GM19324 (cell line): ENCODE data around the gene MYO5B.

ENCODE experiments used
- ATAC-seq: cut with Tn5 transposase; IDR thresholded peaks from one replicate; pipeline ENCODE4 v1.9.1; 2021; ENCODE audit warnings: mild to moderate bottlenecking, moderate library complexity; ENCODE audit not compliant: unreplicated experiment, low FRiP score

The MYO5B gene

DNA sequence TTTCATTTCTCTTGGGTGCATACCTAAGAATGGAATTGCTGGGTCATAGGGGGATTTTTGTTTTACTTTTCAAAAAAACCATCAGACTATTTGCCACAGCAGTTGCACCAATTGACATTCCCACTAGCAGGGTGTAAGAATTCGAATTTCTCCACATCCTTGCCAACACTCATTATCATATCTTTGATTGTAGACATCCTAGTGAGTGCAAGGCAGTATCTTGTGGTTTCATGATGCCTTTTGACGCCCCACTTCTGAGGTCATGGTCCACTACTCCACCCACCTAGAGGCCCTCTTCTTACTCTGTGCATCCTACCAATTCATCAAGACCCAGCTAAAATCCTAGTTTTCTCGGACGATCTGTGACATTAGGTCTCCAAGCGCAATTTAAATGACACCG, 161.9 kb downstream of the MYO5B start:
- ATAC-seq, result no peak

DNA sequence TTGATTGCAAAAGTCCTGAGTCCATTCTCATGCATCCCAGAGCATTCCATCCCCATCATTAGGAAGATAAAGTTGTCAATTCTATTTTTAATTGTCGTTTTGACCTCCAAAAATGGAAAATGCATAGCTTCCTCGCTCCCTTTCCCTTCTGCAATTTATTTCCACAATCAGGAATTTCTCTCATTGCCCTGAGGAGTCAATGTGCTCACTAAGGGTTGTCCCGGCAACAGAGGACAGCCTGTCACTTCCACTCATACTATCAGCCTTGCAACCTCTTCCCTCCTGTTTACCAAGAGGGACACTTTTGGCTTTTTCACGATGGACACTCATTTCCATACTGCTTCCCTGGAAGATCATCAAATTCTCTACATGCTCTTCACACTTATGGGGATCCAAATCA, 164.8 kb downstream of the MYO5B start:
- no peak for ATAC-seq

DNA sequence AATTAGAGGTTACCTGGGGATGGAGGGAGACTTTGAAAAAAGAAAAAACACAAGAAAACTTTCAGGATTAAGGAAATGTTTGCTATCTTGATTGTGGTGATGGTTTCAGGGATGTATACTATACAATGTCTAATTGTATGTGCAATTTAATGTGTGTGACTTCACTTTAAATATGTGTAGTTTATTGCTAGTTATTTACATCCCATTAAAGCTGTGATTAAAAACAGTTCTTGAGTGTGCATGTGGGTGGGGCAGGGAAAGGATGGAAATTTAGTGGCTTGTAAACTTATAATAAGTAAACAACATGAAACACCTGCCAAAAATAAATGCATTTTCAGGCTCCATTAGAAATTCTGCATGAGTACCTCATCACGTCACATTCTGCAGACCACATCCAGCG, 167.0 kb downstream of the MYO5B start:
- ATAC-seq, result no peak

DNA sequence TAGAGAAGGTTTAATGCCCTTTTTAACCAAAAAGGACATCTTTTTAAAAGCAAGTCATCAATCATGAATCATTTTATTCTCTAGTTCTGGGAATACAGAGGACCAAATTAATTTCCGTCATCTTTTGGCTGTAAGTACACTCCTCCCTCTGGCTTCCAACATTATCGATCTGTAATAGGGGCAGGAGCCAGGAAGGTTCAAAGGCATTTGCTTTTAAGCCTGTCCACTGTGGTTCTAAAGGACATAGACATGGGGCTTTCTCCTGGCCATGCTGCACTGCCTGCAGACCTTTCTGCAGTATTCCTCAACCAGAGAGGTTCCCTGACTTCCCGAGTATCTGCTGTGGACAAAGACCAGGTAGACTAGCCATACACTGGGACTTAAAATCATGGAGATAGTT, 170.5 kb downstream of the MYO5B start:
- ATAC-seq, result no peak

DNA sequence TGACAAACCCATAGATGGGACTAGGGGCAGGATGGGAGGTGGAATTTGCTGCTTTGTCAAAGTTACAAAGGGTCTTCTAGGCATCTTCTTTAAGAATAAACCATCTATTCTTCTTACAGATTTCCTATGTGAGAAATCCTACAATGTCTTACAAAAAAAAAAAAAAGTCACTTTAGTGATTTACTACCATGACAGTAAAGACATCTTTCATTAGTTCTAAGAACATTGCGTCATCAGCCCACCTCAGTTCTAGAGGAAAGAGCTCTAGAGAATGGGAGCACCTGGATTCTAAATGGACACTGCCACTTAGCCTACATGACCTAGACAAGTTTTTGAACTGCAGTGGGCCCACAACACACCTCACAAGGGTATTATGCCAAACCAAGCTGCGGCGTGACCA, 172.0 kb downstream of the MYO5B start:
- ATAC-seq, result no peak

DNA sequence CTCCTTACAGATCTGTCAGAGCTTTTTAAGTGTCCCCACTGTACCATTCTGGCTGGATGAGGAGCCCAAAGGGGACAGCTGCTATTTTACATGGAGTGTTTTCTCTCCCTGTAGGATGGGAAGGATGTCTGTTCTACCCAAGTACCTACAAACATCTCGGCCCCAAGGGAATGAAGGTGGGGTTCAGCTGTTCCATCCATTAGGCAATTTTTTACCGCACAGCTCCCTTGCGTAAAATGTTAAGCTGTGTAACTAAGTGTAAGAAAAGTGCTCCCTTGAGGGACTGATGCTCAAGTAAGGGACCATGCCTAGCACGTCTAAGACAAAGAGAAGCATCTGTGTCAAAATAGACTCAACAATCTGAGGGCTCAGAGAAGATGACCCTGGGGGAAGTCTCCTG, 180.3 kb downstream of the MYO5B start:
- ATAC-seq, result no peak

DNA sequence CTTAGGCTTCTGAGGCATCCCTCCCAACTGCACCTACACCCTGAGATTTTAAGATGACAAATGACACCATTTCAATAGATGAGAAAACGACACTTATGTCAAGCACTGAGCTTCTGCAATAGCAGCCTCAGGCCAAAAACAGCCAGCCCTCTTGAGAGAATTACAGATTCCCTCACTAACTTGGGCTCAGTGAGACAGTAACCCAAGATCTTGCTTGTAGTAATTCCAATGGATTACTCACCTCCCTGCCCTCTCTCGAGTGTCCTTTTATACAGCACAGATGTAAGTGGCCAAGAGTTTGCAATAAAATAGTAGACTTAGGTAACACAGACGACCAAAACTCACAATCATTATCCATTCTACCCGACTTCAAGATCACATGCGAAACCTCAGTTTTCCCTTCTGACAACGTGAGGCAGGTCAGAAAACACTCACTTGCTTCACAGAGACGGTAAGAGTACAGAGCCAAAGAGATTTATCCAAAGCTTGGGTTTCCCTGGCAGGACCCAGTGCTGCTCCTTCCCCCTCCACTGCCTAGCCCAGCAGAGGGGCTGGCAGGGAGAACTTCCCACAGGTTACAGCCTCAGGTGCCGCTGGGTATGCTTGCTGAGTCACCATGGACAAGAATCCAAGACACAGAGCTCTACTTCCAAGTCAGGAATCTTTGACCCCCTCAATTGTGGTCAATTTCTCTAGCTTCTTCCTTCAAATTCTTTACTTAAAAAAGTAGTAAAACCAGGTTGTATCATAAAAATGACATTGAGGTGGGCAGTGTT, 181.4 kb downstream of the MYO5B start:
- no peak for ATAC-seq

DNA sequence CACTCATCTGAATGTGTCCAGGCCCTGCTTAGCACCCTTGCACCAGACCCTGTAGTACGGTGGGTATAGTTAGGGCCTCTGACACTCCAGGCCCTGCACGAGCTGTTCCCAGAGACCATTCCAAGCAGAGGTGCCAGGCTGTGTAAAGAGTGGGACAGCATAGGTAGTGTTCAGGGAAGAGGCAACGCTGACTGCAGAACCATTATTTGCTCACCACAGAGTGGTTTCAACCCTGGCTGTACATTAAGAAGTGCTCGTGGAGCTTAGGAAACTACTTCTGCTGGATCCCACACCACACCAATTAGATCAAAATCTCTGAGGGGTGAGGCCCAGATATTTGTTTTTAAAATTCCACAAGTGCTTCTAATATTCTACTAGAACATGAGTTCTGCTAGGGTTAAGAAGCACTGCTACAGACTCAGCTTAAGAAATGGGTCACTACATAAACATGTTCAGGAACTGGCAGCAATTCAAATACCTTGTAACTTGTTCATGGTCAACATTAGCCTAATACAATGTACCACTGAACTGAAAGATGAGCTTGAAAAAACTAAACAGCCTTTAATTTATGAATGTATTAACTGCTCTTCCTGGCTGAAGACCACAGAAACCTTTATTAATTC, 183.0 kb downstream of the MYO5B start:
- no peak for ATAC-seq

DNA sequence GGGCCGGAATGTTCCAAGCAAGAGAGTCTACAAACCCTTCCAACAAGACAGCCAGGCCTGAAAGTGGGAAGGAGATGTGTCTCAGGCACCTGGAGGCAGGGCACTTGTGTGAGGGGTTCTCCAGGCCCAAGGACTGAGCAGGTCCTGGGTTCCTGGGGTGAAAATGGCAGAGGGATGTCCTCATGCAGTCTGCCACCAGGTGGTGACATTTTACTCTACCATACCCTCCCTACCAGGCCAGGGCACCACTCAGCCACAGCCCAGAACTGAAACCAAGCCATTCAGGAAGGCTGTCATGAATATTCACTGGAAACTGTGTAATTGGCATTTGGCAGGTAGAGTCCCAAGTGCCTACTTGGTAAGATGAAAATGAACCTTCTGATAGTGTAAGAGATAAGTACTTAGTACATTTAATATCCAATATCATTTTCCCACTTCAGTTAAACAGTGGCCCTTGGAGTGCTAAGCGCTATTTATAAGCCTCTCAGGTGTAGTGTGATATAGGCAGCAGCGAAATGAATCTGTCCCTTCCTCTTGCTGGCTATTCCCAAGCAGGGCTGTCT, 185.1 kb downstream of the MYO5B start:
- ATAC-seq, result peak; percentile 60

DNA sequence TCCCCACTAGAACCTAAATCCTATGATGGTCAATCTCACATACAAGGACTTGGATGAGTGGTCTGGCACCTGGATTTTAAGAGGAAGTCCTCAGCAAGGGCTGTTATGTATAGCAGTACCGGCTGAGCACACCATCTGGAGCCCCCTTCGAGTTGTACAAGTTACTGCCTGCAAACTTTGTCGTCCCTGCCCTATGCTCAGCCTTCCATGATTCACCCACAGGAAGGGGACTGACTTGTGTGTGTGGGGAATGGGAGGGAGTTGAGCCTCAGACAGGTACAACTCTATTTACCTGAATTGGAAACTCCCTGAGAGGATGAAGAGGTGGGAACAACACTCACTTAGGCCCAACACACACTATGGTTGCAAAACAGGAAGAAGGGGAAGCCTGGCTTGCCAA, 186.6 kb downstream of the MYO5B start:
- ATAC-seq, result no peak

DNA sequence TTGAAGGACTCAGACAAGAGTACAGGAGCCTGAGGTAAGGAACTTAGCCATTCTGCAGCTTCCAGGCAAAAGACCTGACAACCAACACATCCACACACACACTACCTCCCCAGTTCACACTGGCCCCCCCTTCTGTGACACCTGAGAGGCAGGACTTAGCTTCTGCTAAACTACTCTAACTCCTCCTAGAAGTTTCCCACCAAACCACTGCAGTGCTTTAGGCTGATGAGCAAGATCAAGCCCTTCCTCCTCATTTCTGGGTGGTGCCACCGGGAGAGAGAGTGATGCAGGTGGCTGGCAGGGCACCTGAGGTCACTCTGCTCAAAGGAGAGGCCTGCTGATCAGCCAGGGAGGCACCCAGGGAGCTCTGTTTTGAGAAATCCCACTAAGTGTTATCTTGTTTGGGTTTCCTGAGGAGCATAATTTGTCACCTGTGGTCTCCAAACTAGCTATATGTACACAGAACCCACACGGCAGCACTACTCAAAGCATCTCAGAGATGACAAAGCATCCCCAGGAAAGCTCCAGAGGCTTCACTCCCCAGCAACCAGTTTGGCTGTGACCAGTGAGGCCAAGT, 188.4 kb downstream of the MYO5B start:
- no peak for ATAC-seq

DNA sequence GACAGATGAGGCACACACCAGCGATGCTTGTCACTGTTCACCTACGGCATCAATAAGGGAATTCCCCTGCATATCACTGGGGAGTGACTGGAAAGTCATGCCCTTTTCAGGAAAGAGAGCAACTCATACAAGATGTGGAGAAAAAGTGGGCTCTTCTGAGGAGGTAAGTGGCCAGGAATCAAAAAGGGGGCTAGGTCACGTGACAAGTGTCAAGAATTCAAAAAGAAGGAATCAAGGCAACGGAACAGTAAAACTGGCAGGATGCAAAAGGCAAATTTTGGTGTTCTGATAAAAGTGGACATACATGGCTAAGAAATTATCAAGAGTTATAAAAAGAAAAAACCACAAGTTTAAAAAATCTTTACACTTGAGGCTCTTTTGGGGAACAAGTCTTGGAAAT, 190.9 kb downstream of the MYO5B start:
- ATAC-seq, result no peak

DNA sequence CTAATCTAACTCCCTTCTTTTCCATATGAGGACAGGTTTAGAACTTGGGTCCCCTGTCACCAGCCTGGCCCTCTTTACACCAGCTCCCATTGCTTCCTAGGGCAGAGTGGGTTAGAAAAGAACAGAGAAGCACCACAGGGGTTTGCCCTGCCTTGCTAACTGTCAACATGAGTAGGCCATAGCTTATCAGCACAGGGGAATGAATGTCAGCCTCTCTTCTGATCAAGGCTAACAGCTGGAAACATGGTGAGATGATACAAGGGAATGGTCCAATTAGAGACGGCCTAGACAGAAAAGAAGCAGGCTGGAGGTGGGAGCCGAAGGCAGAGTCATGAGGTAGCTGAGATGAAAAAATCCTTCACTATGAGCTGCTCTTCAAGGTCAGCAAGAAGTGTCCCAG, 192.2 kb downstream of the MYO5B start:
- ATAC-seq, result no peak

DNA sequence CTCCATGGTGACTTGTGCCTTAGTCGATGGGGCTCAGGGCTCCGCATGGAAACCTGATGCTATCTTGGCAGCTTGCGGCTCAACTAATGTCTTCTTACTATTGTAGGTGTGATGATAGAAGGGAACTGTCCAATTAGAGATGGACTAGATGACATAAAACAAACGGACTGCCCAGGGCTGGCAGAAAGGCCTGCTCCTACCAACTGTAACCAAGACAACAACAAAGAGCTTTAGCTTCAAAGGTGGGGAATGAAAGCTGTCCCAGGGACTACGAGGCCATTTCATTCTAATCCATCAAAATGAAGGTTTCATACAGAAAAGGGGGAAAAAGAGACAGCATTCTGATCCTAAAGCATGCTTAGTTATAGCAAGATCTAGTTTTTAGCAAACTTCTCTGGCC, 194.7 kb downstream of the MYO5B start:
- no peak for ATAC-seq

DNA sequence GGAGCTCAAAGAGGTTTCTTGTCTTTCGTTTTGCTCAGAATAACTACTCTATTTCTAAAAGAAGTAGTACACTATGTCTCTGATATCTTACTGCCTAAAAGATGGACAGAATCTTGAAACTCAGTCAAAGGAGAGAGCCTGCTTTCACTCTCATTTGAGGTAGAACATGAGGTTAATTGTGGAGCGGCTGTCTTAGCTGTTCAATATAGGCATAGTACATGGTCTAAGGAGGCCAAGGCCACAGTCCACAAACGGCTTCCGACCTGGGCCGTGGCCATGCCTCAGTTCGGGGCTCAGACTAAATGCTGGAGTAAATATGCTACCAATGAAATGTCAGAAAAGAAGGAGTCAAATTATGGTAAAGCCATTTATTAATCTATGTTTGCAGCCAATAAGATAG, 195.8 kb downstream of the MYO5B start:
- no peak for ATAC-seq

DNA sequence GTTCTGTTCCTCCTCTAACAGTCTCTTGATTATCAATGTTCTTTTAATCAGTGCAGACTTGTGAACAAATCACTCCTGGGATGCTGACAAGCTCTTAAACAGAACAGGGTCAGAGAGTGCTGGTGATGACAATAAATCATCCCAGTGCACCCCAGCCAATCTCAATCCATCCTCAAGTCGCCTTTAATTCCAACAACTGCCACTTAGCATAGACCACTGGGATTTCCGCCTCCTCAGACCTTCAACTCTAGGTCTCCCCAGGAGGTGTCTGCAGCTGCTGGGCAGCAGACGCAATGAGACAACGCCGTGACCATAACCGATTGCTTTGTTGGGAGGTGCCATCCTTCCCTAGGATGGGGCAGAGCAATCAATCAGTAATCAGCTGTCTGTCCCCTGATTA, 197.4 kb downstream of the MYO5B start:
- ATAC-seq, result no peak

DNA sequence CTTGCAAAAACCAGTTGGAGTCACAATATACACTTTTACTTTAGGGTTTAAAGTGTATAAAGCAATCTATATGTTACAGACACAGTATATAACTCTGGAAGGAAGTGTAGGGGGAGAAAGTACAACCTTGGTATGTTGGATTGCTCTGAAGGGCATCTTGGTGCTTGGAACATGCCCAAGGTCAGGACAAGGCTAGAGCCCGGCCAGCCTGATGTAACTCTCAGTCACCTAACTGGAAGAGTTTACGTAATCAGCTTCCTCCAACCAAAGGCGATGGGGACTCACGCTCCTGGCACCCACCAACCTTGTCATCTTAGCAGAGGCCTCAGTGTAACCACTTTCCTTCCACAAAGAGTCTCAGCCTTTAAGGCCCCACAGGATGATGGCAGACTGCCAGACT, 200.5 kb downstream of the MYO5B start:
- no peak for ATAC-seq

DNA sequence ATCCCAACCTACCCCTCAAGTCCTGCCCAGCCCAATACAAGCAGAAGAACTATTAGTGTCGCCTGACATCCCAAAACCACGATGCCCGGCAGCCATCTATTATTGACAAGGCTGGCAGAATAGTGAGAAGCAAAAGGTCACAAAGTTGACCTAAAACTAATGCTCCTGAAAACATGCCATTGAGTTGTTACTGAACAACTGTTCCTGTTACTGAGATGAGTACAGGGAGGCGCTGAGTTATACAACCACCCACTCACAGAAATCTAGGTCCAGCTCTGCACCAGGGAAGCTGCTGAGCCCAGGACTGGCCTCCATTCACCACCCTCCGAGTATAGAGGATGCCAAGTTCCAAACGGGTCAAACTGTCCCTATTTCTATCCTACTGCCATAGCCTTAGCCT, 201.6 kb downstream of the MYO5B start:
- ATAC-seq, result no peak

DNA sequence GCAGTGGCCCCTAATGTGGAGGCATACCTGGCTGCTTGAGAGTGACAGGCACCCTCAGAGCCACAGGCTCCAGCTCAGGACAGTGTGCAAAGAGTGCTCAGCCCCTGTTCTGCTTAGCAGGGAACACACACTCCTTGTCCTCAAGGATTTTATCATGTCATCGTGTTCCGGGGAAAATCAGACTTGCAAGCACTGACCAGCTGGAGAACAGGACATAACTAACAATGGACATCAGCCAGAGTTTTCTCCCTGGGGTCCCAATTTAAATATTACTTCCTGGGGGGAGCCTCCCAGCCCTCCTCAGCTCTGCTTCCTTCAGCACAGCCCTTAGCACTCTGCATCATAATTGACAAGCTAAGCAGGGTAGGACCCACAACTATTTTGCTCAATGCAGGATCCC, 206.2 kb downstream of the MYO5B start:
- ATAC-seq, result no peak

DNA sequence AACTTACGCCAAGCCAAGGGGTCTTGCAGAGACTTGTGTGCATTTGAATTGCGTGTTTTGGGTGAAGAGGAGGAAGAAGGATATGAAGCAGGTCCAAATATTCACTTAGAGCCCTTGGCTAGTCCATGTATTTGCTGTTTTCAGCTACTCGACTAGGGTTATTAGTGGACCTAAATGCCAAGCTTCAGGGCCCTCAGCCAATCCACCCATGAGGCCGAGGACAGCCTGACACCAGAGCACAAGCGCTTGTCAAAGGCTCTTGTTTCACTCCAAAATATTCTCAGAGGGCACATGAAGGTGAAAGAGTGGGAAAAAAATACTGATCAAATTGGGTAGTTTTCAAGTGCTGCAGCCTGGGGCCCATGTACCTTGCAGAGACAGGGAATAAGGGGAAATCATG, 206.8 kb downstream of the MYO5B start:
- no peak for ATAC-seq

DNA sequence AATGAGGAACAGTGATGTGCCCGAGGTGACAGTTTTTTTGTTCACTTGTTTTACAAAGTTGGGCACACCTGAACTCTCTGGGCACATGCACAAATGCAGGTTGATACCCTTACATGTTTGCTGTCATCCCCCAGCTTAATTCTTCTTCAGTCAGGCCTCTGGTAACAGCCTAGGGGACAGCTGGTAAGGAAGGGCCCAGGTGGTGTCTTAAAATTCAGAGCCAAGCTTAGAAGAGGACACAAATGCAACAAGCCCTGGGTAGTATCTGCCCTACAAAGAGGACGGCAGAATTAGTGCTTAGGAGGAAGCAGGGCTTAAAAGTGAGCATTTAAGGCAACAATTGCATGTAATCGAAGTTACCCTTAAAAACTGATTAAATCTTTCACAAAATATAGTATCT, 209.7 kb downstream of the MYO5B start:
- ATAC-seq, result no peak

DNA sequence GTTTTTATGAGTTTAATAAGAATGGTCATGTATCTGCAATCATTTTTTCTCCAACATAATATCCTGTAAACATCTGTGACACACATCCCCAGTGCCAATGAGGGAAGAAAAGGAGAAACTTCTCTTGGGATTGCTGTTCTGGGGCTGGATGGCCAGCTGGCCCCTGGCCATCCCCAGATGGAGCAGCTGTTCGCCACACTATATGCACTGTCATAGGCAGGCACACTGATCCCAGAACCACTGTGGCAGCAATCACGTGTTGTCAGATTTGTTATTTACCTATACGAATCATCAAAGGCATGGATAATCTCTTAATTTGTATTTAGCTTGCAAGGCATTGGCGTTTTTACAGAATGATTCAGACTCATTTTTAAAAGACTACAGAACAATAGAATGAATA, 214.1 kb downstream of the MYO5B start:
- ATAC-seq, result no peak
